HepG2 (cell line): ENCODE results near the gene AATF. TPM values are rescaled to one million over a fixed set of nuclear protein-coding genes. Genes with fewer than 3 reads are reported as not detected.
A peak's percentile ranks its signal among the peaks of the same experiment; 100 is the strongest.

Experiments used
- AGO1 ChIP-seq: fragments of 200-400 bp; formaldehyde crosslinking; IDR thresholded peaks from 2 replicates; pipeline ENCODE4 v1.6.1; 2017; ENCODE audit warnings: mild to moderate bottlenecking, low read depth, low read length, moderate library complexity; ENCODE audit not compliant: poor library complexity, severe bottlenecking
- AHR ChIP-seq: IDR thresholded peaks from 2 replicates; pipeline ENCODE4 v1.6.1; 2018; ENCODE audit warnings: missing genetic modification reagents, missing compliant biosample characterization
- DPF2 ChIP-seq: sonication (generic); formaldehyde crosslinking; IDR thresholded peaks from 2 replicates; pipeline ENCODE4 v1.4.0; 2020; ENCODE audit warnings: mild to moderate bottlenecking, low read depth, missing genetic modification reagents, borderline replicate concordance
- IRF2 ChIP-seq: IDR thresholded peaks from 2 replicates; pipeline ENCODE4 v1.6.1; 2018; ENCODE audit warnings: missing genetic modification reagents, missing compliant biosample characterization
- KLF13 ChIP-seq: sonication (generic); formaldehyde crosslinking; IDR thresholded peaks from 2 replicates; pipeline ENCODE4 v1.4.0; 2020; ENCODE audit warnings: mild to moderate bottlenecking, missing genetic modification reagents
- MAX ChIP-seq: IDR thresholded peaks from 2 replicates; pipeline ENCODE4 v1.6.1; 2012; ENCODE audit warnings: inconsistent platforms
- MBD4 ChIP-seq: IDR thresholded peaks from 2 replicates; pipeline ENCODE4 v1.6.1; 2012; ENCODE audit warnings: low read length, inconsistent platforms, borderline replicate concordance
- NPAS2 ChIP-seq: sonication (generic); formaldehyde crosslinking; IDR thresholded peaks from 2 replicates; pipeline ENCODE4 v1.8.0; 2022; ENCODE audit warnings: mild to moderate bottlenecking, missing genetic modification reagents, borderline replicate concordance
- RBM39 ChIP-seq: fragments of 200-400 bp; formaldehyde crosslinking; IDR thresholded peaks from one replicate; pipeline ENCODE4 v1.6.1; 2018; ENCODE audit warnings: antibody characterized with exemption, mild to moderate bottlenecking, low read depth, low read length; ENCODE audit not compliant: poor library complexity, severe bottlenecking
- REL ChIP-seq: sonication (generic); formaldehyde crosslinking; conservative IDR thresholded peaks from 2 replicates; pipeline ENCODE4 v1.8.0; 2022; ENCODE audit warnings: mild to moderate bottlenecking, missing genetic modification reagents, moderate library complexity
- RFXANK ChIP-seq: IDR thresholded peaks from 2 replicates; pipeline ENCODE4 v1.6.1; 2016
- SMYD3 ChIP-seq: sonication (generic); formaldehyde crosslinking; IDR thresholded peaks from 2 replicates; pipeline ENCODE4 v1.8.1; 2023; ENCODE audit warnings: mild to moderate bottlenecking, missing genetic modification reagents
- SOX5 ChIP-seq: IDR thresholded peaks from 2 replicates; pipeline ENCODE4 v1.6.1; 2016; ENCODE audit warnings: borderline replicate concordance
- TBX2 ChIP-seq: sonication (generic); formaldehyde crosslinking; IDR thresholded peaks from 2 replicates; pipeline ENCODE4 v1.5.0; 2020; ENCODE audit warnings: missing genetic modification reagents, mild to moderate bottlenecking, borderline replicate concordance
- XRCC5 ChIP-seq: fragments of 200-400 bp; formaldehyde crosslinking; optimal IDR thresholded peaks from 2 replicates; pipeline ENCODE3; 2017; ENCODE audit warnings: mild to moderate bottlenecking, low read length
- ZBTB37 ChIP-seq: sonication (generic); formaldehyde crosslinking; IDR thresholded peaks from 2 replicates; pipeline ENCODE4 v1.4.0; 2020; ENCODE audit warnings: mild to moderate bottlenecking, missing genetic modification reagents
- ZFP36 ChIP-seq: fragments of 150-350 bp; IDR thresholded peaks from 2 replicates; pipeline ENCODE4 v1.6.1; 2018; ENCODE audit warnings: borderline replicate concordance, low read length, low read depth; ENCODE audit not compliant: partially characterized antibody
- ZNF329 ChIP-seq: sonication (generic); formaldehyde crosslinking; IDR thresholded peaks from 2 replicates; pipeline ENCODE4 v1.9.0; 2021; ENCODE audit warnings: low read depth, mild to moderate bottlenecking, missing genetic modification reagents
- ZNF670 ChIP-seq: sonication (generic); formaldehyde crosslinking; IDR thresholded peaks from 2 replicates; pipeline ENCODE4 v1.8.0; 2022; ENCODE audit warnings: mild to moderate bottlenecking, missing genetic modification reagents, borderline replicate concordance
- ZNF782 ChIP-seq: sonication (generic); formaldehyde crosslinking; IDR thresholded peaks from 2 replicates; pipeline ENCODE4 v1.4.0; 2020; ENCODE audit warnings: missing genetic modification reagents, mild to moderate bottlenecking, borderline replicate concordance
- ZSCAN25 ChIP-seq: sonication (generic); formaldehyde crosslinking; IDR thresholded peaks from 2 replicates; pipeline ENCODE4 v1.8.0; 2022; ENCODE audit warnings: mild to moderate bottlenecking, missing genetic modification reagents
- polyA plus RNA-seq, 8 experiments: library from polyadenylated mRNA; depleted of rRNA in 3 of 8; stranded (reverse) in 7 of 8; unstranded in 1 of 8; fragments of >200 nt; fragmentation: Illumina TruSeq in 4 of 8; extraction: Trizol in 4 of 8; gene quantifications; 2 replicates each; pipeline versions ENCODE4 v1.2.1 to v1.2.3, GENCODE V29; 2011 to 2016; ENCODE audit warnings: low read depth in 4 of 8, missing spikeins in 1 of 8, mixed read lengths in 1 of 8; ENCODE audit not compliant: insufficient read depth in 1 of 8
- total RNA-seq, 5 experiments: library from RNA; depleted of rRNA; stranded (reverse); fragments of >200 nt; fragmentation: Illumina TruSeq; extraction: Trizol; gene quantifications; 2 replicates each; pipeline ENCODE4 v1.2.3, GENCODE V29; 2016; ENCODE audit warnings: low read depth in 1 of 5
- TF ChIP-seq, protein P1 (sequence below): sonication (generic); formaldehyde crosslinking; conservative IDR thresholded peaks from 2 replicates; pipeline ENCODE4 v1.8.1; 2023; ENCODE audit warnings: missing genetic modification reagents
- TF ChIP-seq, protein P2 (sequence below): sonication (generic); formaldehyde crosslinking; IDR thresholded peaks from 2 replicates; pipeline ENCODE4 v1.8.0; 2022; ENCODE audit warnings: low read depth, missing genetic modification reagents
- TF ChIP-seq, protein P3 (sequence below): sonication (generic); formaldehyde crosslinking; IDR thresholded peaks from 2 replicates; pipeline ENCODE4 v1.4.0; 2020; ENCODE audit warnings: missing genetic modification reagents, mild to moderate bottlenecking, borderline replicate concordance

AATF gene
- total and polyA plus RNA-seq, 2 of the 13 experiments (the other 11 are each of a cell fraction or from before 2014, with no cell fraction given), result 9.1 to 53.3 TPM

DNA sequence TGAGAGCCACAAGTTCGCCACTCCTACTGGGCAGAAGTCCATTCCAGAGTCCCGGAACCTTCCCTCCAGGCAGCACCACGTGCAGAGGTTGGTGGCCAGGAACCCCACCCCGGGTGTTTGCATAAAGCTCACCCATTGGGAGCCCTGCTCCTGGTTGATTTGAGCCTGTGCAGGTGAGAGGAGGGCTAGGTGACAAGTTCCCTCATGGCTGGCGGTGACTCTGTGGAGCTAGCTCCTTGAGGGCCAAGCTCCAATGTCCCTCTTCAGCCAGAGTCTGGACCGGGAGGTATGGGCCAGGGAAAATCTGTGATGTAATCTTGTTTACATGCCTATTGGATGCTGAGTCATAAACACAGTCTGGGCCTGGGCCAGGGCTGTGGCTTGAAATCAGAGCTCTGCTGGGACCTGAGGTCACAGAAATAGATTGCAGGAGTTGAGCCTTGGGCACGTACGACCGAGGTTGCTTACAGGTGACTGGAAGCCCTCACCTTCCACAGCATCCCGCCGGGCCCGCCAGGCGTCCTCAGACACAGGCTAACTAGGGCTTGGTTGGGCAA, 118.9 kb downstream of the AATF start (continued):
- peak; percentile 33; the same call in 1 of the 2 replicates for TF ChIP-seq TBX2 (CRISPR knock-in tag)
- no peak for TF ChIP-seq KLF13 (CRISPR knock-in tag)
- no peak for TF ChIP-seq NPAS2 (CRISPR knock-in tag)
- 0 out of 2 replicates have a peak, but pooled peaks have one; percentile 53 for TF ChIP-seq ZNF329 (CRISPR knock-in tag)
- no peak for TF ChIP-seq XRCC5
- no peak for TF ChIP-seq AGO1
- no peak for TF ChIP-seq MBD4
- TF ChIP-seq, protein P1, sequence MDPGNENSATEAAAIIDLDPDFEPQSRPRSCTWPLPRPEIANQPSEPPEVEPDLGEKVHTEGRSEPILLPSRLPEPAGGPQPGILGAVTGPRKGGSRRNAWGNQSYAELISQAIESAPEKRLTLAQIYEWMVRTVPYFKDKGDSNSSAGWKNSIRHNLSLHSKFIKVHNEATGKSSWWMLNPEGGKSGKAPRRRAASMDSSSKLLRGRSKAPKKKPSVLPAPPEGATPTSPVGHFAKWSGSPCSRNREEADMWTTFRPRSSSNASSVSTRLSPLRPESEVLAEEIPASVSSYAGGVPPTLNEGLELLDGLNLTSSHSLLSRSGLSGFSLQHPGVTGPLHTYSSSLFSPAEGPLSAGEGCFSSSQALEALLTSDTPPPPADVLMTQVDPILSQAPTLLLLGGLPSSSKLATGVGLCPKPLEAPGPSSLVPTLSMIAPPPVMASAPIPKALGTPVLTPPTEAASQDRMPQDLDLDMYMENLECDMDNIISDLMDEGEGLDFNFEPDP (CRISPR knock-in tag), result no peak
- no peak for TF ChIP-seq RFXANK (CRISPR knock-in tag)
- TF ChIP-seq, protein P2, sequence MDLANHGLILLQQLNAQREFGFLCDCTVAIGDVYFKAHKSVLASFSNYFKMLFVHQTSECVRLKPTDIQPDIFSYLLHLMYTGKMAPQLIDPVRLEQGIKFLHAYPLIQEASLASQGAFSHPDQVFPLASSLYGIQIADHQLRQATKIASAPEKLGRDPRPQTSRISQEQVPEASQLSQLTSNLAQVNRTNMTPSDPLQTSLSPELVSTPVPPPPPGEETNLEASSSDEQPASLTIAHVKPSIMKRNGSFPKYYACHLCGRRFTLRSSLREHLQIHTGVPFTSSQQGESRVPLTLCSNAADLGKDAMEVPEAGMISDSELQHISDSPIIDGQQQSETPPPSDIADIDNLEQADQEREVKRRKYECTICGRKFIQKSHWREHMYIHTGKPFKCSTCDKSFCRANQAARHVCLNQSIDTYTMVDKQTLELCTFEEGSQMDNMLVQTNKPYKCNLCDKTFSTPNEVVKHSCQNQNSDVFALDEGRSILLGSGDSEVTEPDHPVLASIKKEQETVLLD (CRISPR knock-in tag), result no peak
- TF ChIP-seq AHR (CRISPR knock-in tag), result no peak
- TF ChIP-seq, protein P3, sequence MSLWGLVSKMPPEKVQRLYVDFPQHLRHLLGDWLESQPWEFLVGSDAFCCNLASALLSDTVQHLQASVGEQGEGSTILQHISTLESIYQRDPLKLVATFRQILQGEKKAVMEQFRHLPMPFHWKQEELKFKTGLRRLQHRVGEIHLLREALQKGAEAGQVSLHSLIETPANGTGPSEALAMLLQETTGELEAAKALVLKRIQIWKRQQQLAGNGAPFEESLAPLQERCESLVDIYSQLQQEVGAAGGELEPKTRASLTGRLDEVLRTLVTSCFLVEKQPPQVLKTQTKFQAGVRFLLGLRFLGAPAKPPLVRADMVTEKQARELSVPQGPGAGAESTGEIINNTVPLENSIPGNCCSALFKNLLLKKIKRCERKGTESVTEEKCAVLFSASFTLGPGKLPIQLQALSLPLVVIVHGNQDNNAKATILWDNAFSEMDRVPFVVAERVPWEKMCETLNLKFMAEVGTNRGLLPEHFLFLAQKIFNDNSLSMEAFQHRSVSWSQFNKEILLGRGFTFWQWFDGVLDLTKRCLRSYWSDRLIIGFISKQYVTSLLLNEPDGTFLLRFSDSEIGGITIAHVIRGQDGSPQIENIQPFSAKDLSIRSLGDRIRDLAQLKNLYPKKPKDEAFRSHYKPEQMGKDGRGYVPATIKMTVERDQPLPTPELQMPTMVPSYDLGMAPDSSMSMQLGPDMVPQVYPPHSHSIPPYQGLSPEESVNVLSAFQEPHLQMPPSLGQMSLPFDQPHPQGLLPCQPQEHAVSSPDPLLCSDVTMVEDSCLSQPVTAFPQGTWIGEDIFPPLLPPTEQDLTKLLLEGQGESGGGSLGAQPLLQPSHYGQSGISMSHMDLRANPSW (CRISPR knock-in tag), result no peak; the same call in 1 of the 2 replicates
- no peak for TF ChIP-seq ZSCAN25 (CRISPR knock-in tag)
- TF ChIP-seq ZBTB37, result no peak
- TF ChIP-seq RBM39, result no peak
- TF ChIP-seq SOX5 (CRISPR knock-in tag), result peak; percentile 36; the same call in 1 of the 2 replicates
- TF ChIP-seq IRF2, result peak; percentile 26; the same call in 1 of the 2 replicates
- TF ChIP-seq REL (CRISPR knock-in tag), result no peak
- TF ChIP-seq DPF2 (CRISPR knock-in tag), result no peak
- peak; percentile 86 for TF ChIP-seq MAX
- TF ChIP-seq ZNF670 (CRISPR knock-in tag), result no peak
- TF ChIP-seq SMYD3 (CRISPR knock-in tag), result no peak
- TF ChIP-seq ZFP36, result no peak
- TF ChIP-seq ZNF782 (CRISPR knock-in tag), result no peak
